Upper lobe of left lung (tissue), 4 donors: ENCODE results near the gene EXOC4.

Experiments used
- CTCF ChIP-seq, 6 experiments: fragments of 450-650 bp in 4 of 6; fragments of 200-600 bp in 2 of 6; sonication (generic) in 2 of 6; IDR thresholded peaks; one replicate each; pipeline ENCODE4 v1.5.1; 2016 to 2019; ENCODE audit warnings: antibody characterized with exemption in 6 of 6
- POLR2A ChIP-seq, 4 donors: fragments of 450-650 bp; IDR thresholded peaks; one replicate each; pipeline ENCODE4 v1.5.1; 2016 to 2017; ENCODE audit warnings: antibody characterized with exemption in 4 of 4, mild to moderate bottlenecking in 2 of 4
- POLR2AphosphoS5 ChIP-seq, 2 donors: sonication (generic); formaldehyde crosslinking; IDR thresholded peaks; one replicate each; pipeline ENCODE4 v1.5.1; 2017; ENCODE audit warnings: antibody characterized with exemption in 2 of 2

DNA sequence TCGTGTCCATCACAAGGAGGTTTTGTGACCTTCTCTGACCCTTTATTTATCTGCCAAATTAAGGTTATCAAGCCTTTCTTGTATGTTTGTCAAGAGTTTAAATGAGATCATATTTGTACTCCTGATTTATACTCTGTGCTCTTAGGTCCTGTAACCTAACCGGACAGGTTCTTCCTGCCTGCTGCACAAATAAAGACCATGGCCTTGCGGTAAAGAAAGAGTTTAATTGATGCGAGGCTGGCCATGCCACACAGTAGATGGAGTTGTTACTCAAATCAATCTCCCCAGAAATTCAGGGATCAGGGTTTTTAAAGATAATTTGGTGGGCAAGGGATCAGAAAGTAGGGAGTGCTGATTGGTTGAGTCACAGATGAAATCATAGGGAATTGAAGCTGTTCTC lies 794.8 kb downstream of the EXOC4 start:
- no peak for TF ChIP-seq POLR2A (IDR thresholded peaks at IDR 0.05)
- no peak for TF ChIP-seq POLR2AphosphoS5 (IDR thresholded peaks at IDR 0.05)
- TF ChIP-seq CTCF (IDR thresholded peaks at IDR 0.05): no peak
